ENCODE measurements around the gene SAPCD1. TPM values are rescaled to one million over a fixed set of nuclear protein-coding genes. Genes with fewer than 3 reads are reported as not detected.

SAPCD1 gene
- total RNA-seq, 2 experiments from 2014 or later: 12.8 to 19.2 TPM

DNA sequence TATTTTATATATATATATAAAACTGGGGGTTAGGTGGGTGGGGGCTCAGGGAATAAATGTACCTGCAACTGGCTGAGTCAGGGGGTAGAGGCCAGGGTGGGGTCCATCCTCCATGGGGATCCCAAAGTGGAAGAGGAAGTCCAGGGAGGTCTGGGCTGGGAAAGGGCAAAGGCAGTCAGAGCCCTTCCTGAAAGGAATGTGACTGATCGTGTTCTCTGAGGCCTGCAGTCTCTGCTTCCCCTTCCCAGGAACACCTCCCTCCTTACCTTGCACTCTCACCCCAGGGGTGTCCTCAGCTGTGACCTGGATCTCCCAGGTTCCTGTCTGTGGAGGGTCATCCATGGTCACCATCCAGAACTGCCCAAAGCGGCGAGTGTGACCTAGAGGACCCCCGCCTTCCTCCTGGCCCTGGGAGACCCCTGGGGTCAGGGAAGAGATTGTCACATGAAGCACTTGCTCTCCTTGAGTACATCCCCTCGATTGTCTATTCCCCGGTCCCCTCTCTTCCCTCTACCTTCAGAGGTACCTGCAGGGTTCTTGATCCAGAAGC lies 4.7 kb downstream of the SAPCD1 start:
- Mint-ChIP-seq H3K27me3 (no peaks in the 10 kb centered on the region), H3K9me3 (ENCODE audit: low read depth) (no peaks in the 10 kb centered on the region), H3K36me3 (peaks cover 11% of the 10 kb centered on the region), H3K4me1 (peaks cover 22% of the 10 kb centered on the region), H3K27ac (no peak overlapping the region), H3K4me3 (no peak overlapping the region)
- no peak for DNase-seq
- CTCF ChIA-PET: interaction anchor here (1.1 kb wide), 1 partner anchor 28 kb away, joined by 3 read pairs; the partner anchor contains the start of gene MSH5
- ATAC-seq: no peak

DNA sequence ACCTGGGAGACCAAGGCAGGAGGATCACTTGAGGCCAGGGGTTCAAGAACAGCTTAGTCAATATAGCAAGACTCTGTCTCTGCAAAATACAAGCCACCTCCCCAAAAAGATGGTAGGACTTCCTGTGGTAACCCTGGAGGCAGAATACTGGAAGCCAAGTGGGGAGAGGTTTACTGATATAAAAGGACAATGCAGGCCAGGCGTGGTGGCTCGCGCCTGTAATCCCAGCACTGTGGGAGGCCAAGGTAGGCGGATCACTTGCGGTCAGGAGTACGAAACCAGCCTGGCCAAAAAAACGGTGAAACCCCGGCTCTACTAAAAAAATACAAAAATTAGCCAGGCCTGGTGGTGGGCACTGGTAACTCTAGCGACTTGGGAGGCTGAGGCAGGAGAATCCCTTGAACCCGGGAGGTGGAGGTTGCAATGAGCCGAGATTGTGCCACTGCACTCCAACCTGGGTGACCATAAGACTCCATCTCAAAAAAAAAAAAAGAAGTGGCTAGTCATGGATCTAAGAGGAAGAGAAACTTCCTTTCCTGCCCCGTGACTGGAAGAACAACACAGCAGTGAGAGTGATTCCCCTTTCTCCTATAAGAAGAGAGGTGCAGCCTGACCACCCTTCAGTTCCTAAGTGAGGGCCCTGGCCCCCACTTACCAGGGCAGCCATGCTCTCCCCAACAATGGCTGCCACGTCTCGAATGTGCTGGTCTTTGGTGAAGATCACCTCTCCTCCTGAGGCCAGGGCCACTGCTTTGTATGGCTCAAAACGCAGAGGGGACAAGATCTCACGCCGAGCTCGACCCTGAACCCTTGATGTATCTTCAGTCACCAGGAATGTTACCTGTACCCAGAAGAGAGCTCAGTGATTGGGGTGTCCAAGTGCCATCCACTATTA lies 6.2 kb downstream of the SAPCD1 start:
- H3K27me3 Mint-ChIP-seq: no peaks in the 10 kb centered on the region
- no peak overlapping the region for H3K27ac Mint-ChIP-seq
- H3K36me3 Mint-ChIP-seq: peaks cover 7% of the 10 kb centered on the region
- no peak for DNase-seq
- H3K4me1 Mint-ChIP-seq: peaks cover 31% of the 10 kb centered on the region
- H3K9me3 Mint-ChIP-seq (ENCODE audit: low read depth): no peaks in the 10 kb centered on the region
- H3K4me3 Mint-ChIP-seq: no peak overlapping the region
- CTCF ChIA-PET: interaction anchor here (0.9 to 3.1 kb wide), 27 partner anchors 9 to 111 kb away, joined by 3 to 44 read pairs (median 6); partner anchors contain the start of genes ABHD16A, C6orf47, CLIC1 and DDAH2
- no peak for ATAC-seq

DNA sequence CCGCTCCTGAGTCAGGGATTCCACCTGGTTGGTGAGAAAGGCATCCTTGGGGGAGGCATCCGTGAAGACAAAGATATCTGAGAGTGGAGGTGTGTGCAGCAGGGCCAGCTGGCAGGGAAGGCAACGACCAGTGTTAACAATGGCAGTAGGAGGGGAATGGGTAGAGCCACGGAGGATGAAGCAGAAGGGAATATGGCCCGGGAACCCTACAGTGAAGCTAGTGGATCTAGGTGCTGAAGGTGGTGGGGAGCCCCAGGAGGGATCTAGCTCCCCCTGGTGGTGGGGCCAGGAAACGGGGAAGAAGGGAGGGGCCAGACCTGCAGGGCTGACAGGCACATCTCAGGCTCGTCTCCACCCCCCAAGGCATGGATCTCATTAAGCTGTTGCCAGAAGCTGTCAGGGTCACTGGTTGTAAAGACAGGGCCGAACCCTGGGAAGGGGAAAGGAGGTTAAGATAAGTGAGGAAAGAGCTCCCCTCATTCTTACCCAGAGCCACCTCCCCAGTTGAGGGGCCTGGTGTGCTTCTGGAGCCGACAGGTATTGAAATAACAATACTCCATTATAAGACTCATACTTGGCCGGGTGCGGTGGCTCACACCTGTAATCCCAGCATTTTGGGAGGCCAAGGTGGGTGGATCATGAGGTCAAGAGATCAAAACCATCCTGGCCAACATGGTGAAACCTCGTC lies 7.4 kb downstream of the SAPCD1 start:
- peak; percentile 91 for ATAC-seq
- H3K4me1 Mint-ChIP-seq: peaks cover 31% of the 10 kb centered on the region

DNA sequence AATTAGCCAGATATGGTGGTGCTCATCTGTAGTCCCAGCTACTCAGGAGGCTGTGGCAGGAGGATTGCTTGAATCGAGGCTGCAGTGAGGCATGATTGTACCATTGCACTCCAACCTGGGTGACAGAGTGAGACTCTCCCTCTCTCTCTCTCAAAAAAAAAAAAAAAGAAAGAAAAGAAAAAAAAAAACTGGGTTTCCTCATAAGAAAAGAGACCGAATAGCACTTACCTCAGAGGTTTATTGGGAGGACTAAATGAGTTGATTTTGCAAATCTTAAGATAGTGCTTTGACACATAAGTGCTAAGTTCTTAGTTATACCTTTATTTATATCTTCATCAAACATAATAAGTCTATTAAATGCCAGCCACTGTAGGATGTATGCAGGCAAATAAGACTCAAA lies 8.4 kb downstream of the SAPCD1 start:
- DNase-seq: no peak
- Mint-ChIP-seq H3K4me3 (no peak overlapping the region), H3K4me1 (peaks cover 39% of the 10 kb centered on the region), H3K9me3 (ENCODE audit: low read depth) (no peaks in the 10 kb centered on the region), H3K27ac (peak overlapping the region; percentile 73), H3K36me3 (peaks cover 5% of the 10 kb centered on the region), H3K27me3 (no peaks in the 10 kb centered on the region)
- no peak for ATAC-seq
- CTCF ChIA-PET: interaction anchor here (0.6 to 3.1 kb wide), 21 partner anchors 11 to 188 kb away, joined by 3 to 44 read pairs (median 6); partner anchors contain the start of genes ABHD16A, BAG6, C6orf47 and CLIC1

More for the DNA sequence above, 7.4 kb downstream of the SAPCD1 start:
- Mint-ChIP-seq H3K36me3 (peaks cover 5% of the 10 kb centered on the region), H3K27me3 (no peaks in the 10 kb centered on the region), H3K4me3 (no peak overlapping the region), H3K27ac (peak overlapping the region; percentile 16), H3K9me3 (ENCODE audit: low read depth) (no peaks in the 10 kb centered on the region)
- DNase-seq: peak; percentile 92
- CTCF ChIA-PET: interaction anchor here (0.6 to 3.1 kb wide), 44 partner anchors 9 to 190 kb away, joined by 3 to 44 read pairs (median 6); partner anchors contain the start of genes ABHD16A, BAG6, C6orf47 and CLIC1

DNA sequence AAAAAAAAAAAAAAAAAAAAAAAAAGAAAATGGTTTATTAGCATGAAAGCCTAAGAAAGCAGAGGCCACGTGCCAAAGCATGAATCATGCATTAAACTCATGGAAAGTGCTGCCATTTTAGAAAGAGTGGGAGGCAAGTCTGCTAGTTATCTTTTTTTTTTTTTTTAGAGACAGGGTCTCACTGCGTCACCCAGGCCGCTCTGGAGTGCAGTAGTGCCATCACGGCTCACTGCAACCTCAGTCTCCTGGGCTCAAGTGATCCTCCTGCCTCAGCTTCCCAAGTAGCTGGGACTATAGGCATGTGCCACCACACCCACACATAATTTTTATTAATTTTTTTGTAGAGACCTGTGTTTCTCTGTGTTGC lies 9.5 kb downstream of the SAPCD1 start:
- Mint-ChIP-seq H3K36me3 (peaks cover 5% of the 10 kb centered on the region), H3K4me3 (no peak overlapping the region), H3K27ac (peak overlapping the region; percentile 73), H3K27me3 (no peaks in the 10 kb centered on the region), H3K9me3 (ENCODE audit: low read depth) (no peaks in the 10 kb centered on the region), H3K4me1 (peaks cover 49% of the 10 kb centered on the region)
- CTCF ChIA-PET: interaction anchor here (0.7 to 3.0 kb wide), 13 partner anchors 17 to 152 kb away, joined by 3 to 39 read pairs (median 4); partner anchors contain the start of genes HSPA1B, MSH5 and VARS1
- no peak for DNase-seq
- ATAC-seq: no peak

DNA sequence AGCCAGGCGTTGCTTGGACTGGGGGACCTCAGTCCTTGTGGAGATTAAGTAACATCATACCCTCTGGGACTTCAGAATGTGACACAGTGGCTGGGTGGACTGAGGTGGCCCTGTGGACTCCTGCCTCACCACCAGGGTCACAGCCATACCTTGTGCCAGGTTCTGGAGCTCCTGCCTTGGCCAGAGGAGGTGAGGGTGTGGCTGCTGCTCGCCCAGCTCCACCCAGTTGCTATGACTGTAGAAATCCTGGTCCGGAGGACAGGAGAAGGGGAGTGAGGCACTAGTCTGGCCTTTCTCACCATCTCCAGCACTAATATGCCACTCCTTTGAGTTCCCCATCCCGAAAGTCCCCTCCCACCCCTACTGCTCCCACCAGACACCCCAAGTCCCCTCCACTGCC lies 12.7 kb downstream of the SAPCD1 start:
- peaks cover 45% of the 10 kb centered on the region for H3K4me1 Mint-ChIP-seq
- H3K4me3 Mint-ChIP-seq: no peak overlapping the region
- ATAC-seq (no peak), DNase-seq (no peak)
- CTCF ChIA-PET: interaction anchor here (1.0 to 1.4 kb wide), 4 partner anchors 21 to 56 kb away, joined by 3 to 6 read pairs (median 4); partner anchors contain the start of gene HSPA1B
- no peak overlapping the region for H3K27ac Mint-ChIP-seq
- H3K9me3 Mint-ChIP-seq (ENCODE audit: low read depth): no peaks in the 10 kb centered on the region
- H3K36me3 Mint-ChIP-seq: peaks cover 7% of the 10 kb centered on the region
- no peaks in the 10 kb centered on the region for H3K27me3 Mint-ChIP-seq

DNA sequence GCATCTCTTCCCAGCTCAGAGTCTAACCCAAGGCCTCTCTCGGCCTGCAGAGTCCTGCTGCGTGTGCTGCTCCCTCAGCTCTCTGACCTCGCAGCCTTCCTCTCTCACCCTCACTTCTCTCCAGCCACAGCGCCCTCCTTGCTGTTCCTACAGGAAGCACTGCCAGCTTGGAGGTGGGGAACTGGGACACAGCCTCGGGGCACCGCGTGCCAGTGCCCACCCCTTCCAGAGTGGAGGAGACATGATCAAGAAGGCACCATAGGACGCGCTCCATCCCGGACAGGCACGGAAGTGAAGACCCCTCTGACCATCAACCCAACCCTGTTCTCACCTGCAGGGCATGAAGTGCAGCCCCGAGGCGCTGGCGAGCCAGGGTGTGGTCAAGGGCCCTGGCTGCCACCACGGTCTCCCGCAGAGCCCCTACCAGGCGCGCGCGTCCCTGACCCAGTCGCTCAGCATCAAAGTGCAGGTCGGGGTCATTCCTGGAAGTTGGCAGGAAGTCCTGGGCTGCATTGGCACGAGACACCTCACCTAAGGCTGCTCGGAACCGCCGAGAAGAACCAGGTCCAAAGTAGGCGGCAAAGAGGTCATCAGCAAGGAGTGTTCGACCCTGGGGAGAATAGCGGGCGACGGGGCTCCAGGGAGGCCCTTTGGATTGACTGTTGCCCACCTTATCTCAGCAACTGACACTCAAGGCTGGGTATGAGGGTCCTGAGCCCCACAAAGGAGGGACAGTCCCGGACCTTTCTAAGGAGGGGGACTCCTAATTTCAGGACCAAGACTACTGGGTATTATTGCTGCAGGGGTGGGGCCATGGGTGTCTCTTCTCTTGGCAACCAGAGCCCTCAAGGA lies 13.4 kb downstream of the SAPCD1 start:
- peaks cover 45% of the 10 kb centered on the region for H3K4me1 Mint-ChIP-seq
- H3K4me3 Mint-ChIP-seq: peak overlapping the region; percentile 39

DNA sequence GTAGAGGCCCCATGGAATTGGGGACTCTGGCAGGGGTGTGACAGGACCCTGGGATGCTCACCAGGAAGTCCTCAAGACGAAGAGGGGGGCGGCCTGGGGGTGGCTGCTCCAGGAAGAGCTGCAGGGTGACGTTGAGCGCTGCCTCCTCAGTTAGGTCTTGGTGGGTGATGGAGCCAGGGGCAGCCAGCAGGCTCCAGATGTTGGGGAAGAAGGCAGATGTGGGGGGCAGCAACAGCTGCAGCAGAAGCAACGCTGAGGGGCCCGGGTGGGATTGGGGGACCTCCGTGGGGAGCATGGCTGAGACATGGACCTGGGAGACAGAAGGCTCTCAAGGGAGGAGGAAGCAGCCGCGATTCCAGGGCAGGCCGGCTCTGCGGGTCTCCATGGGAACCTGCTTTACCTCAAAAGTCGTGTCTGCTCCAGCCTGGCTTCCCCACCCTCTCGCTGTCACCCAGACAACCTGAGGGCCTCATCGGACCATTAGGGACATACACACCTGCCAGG lies 14.1 kb downstream of the SAPCD1 start:
- CTCF ChIA-PET: no interaction called here
- no peak for ATAC-seq

More for the DNA sequence above, 13.4 kb downstream of the SAPCD1 start:
- DNase-seq (no peak), ATAC-seq (no peak)
- Mint-ChIP-seq H3K27ac (peak overlapping the region; percentile 86), H3K27me3 (no peaks in the 10 kb centered on the region), H3K9me3 (ENCODE audit: low read depth) (no peaks in the 10 kb centered on the region), H3K36me3 (peaks cover 7% of the 10 kb centered on the region)
- CTCF ChIA-PET: interaction anchor here (1.2 to 1.4 kb wide), 3 partner anchors 20 to 52 kb away, joined by 3 to 6 read pairs (median 4); partner anchors contain the start of gene HSPA1B

DNA sequence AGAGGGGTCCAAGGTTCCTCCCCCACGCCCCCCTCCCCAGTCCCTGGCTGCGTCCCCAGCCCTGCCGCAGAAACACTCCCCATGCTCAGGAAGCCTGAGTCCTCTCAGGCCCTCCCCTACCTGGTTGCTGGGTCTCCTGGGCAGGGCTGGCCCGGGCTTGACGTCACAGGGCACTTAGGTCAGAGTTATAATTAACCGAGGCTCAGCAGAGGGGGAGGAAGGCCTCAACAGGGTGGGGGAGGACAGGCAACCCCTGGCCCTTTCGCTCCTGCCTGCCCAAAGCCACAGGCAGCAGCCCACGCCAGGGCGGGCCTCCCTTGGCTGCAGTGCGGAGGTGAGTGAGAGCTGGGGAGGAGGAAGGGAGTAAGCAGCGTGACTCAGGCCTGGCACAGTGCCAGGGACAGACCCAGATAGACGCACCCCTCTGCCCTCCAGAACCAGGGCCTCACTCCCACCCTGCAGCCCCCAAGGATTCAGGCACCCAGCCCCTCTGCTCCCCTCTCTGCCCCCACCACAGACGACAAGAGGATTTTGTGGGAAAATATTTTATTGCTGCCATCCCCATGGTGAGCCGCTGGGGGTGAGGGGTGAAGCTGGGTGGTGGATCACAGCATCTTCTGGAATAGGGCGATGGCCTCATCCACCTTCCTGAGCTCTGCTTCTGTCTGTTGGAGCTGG lies 14.7 kb downstream of the SAPCD1 start, which contains the start of gene VWA7:
Gene VWA7, minus strand, starts transcription at position 340 of the 678 bp plus-strand sequence. CDS start 549 bp downstream, outside the sequence.
- CTCF ChIA-PET: interaction anchor here (1.4 to 2.9 kb wide), 4 partner anchors 8 to 51 kb away, joined by 4 to 15 read pairs (median 10); partner anchors contain the start of gene HSPA1B
- DNase-seq (peak; percentile 89), ATAC-seq (peak; percentile 82)
- Mint-ChIP-seq H3K27me3 (no peaks in the 10 kb centered on the region), H3K27ac (peak within 1 kb of the TSS; percentile 86), H3K36me3 (peaks cover 7% of the 10 kb centered on the region), H3K4me1 (peaks cover 36% of the 10 kb centered on the region), H3K4me3 (peak within 1 kb of the TSS; percentile 39), H3K9me3 (ENCODE audit: low read depth) (no peaks in the 10 kb centered on the region)

More for the DNA sequence above, 14.1 kb downstream of the SAPCD1 start:
- Mint-ChIP-seq H3K4me3 (peak overlapping the region; percentile 39), H3K4me1 (peaks cover 39% of the 10 kb centered on the region), H3K27me3 (no peaks in the 10 kb centered on the region), H3K36me3 (peaks cover 7% of the 10 kb centered on the region), H3K9me3 (ENCODE audit: low read depth) (no peaks in the 10 kb centered on the region), H3K27ac (peak overlapping the region; percentile 86)
- DNase-seq: no peak

DNA sequence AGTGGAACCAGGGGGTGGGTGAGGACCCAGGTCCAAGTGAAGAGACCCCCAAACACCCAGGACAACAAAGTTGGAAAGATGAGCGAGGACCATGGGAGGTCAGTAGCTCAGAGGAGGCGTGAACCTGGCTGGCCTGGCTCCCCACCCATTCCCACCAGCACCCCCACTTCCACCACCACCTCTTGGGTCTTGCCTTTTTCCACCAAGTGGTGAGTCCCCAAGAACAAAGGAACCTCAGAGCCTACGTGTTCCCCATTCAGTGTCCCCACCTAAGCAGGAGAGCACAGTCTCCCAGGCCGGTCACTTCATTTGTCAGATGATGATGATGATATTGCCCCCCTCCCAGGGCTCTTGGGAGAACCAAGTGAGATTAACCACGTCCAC lies 15.2 kb downstream of the SAPCD1 start:
- ATAC-seq (no peak), DNase-seq (no peak)
- Mint-ChIP-seq H3K27ac (peak overlapping the region; percentile 86), H3K4me3 (no peak overlapping the region), H3K9me3 (ENCODE audit: low read depth) (no peaks in the 10 kb centered on the region), H3K36me3 (peaks cover 7% of the 10 kb centered on the region), H3K27me3 (no peaks in the 10 kb centered on the region), H3K4me1 (peaks cover 33% of the 10 kb centered on the region)
- CTCF ChIA-PET: interaction anchor here (1.4 to 2.9 kb wide), 4 partner anchors 8 to 50 kb away, joined by 4 to 15 read pairs (median 10); partner anchors contain the start of gene HSPA1B

DNA sequence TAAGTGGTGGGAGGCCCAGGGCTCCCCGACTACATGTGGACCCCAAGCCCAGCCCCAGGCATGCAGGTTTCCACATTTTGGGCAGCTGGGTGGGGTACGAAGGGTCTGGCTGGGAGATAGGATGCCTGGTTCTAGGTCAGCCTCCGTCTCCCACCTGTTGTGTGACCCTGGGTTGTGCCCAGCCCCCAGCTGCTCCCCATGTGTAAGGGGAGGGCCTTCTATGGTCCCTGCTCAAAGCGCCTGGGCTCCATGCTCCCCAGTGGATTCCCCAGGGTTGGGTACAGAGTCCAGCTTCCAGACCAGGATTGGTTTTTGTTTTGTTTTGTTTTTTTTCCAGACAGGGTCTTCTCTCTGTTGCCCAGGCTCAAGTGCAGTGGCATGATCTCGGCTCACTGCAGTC lies 15.7 kb downstream of the SAPCD1 start:
- ATAC-seq (no peak), DNase-seq (no peak)
- H3K4me1 Mint-ChIP-seq: peaks cover 28% of the 10 kb centered on the region
- H3K27ac Mint-ChIP-seq: peak overlapping the region; percentile 52
- H3K4me3 Mint-ChIP-seq: no peak overlapping the region
- no peaks in the 10 kb centered on the region for H3K9me3 Mint-ChIP-seq (ENCODE audit: low read depth)
- CTCF ChIA-PET: interaction anchor here (1.4 to 2.9 kb wide), 4 partner anchors 9 to 49 kb away, joined by 4 to 15 read pairs (median 10); partner anchors contain the start of gene HSPA1B
- no peaks in the 10 kb centered on the region for H3K27me3 Mint-ChIP-seq
- H3K36me3 Mint-ChIP-seq: peaks cover 7% of the 10 kb centered on the region

Measured in activated CD8-positive, alpha-beta memory T cell treated with anti-CD3 and anti-CD28 coated beads, Interleukin-2, amount 10 ng/mL, durations not matched to agents 7 days and 5 days (primary cell).